ENCODE measurements around the gene NAGK. TPM values are rescaled to one million over a fixed set of nuclear protein-coding genes. Genes with fewer than 3 reads are reported as not detected.
A peak's percentile ranks its signal among the peaks of the same experiment; 100 is the strongest.
"Not testable (repeated sequence)": the region's sequence is repeated elsewhere in the genome, so short reads cannot be mapped to it uniquely, and the experiment has no call there.

NAGK gene
- total RNA-seq (ENCODE audit: insufficient read depth, low replicate concordance) = 56.3 TPM

DNA sequence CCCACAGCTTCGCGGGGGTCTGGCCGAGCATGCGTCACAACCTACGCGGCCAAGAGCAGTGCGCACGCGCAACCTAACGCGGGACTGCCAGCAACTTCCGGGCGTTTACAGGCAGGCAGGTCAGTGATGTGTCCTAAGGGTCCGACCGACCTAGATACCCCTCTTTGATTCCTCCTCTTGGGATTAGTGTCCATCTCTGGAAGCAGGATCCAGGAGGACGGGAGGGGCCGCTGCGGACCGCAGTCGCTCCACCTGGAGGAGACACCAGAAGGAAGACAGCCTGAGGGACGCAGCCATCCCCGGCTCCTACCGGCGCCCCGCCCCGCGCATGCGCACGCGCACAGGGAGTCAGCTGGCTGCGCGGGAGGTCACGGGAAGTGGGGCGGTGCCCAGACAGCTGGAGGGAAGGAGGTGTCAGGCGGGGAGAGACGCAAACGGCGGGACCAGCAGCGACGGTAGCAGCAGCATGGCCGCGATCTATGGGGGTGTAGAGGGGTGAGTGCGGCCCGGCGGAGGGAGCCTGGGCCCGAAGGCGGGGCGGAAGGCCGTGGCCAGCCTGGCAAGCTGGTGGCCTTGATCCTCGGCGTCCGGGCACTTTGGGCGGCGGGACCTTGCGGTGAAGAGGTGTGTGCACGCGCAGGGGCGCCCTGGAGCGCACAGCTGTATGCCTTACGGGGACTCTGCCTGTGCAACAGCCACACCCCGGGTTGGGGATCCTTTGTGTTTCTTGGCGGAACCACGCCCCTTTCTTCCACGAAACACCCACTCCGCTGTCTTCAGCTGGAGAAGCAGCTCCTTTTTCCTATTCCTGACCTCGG is at the start of gene NAGK:
TSS of gene NAGK (plus strand) at position 431 of the 818 bp plus-strand sequence. CDS start at position 467, 36 bp downstream.
- DNase-seq (ENCODE audit: low spot score) = peak; percentile 98

DNA sequence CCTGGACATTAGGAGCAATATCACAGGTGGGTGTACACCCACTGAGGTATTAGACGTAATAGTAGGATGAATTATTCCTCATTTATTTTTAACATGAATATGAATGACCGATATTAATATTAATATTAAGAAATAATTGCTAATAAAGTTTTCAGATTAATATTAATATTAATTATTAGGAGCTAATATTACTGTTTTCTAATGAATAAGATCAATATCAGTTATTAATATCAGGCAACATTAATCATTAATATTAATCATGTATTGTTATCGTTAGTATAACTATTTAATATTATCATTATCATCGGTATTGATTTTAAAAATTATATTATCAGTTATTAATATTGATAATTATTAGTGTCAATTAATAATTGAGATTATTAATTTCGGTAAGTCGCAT is 48.5 kb upstream of the NAGK start:
- DNase-seq (ENCODE audit: low spot score) = not testable (repeated sequence)

DNA sequence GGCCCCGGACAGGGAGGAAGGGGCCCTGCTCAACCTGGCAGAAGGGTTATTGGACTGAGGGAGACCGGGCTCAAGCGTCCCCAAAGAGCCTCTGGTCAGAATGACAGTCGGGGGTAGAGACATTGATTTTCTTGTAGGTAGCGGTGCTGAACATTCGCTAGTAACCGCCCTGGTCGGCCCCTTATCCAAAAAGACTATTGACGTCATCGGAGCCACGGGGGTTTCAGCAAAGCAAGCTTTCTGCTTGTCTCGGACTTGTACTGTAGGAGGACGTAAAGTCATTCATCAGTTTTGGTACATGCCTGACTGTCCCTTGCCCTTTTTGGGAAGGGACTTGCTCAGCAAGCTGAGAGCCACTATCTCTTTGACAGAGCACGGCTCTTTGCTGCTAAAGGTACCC is 47.1 kb upstream of the NAGK start:
- not testable (repeated sequence) for DNase-seq (ENCODE audit: low spot score)

DNA sequence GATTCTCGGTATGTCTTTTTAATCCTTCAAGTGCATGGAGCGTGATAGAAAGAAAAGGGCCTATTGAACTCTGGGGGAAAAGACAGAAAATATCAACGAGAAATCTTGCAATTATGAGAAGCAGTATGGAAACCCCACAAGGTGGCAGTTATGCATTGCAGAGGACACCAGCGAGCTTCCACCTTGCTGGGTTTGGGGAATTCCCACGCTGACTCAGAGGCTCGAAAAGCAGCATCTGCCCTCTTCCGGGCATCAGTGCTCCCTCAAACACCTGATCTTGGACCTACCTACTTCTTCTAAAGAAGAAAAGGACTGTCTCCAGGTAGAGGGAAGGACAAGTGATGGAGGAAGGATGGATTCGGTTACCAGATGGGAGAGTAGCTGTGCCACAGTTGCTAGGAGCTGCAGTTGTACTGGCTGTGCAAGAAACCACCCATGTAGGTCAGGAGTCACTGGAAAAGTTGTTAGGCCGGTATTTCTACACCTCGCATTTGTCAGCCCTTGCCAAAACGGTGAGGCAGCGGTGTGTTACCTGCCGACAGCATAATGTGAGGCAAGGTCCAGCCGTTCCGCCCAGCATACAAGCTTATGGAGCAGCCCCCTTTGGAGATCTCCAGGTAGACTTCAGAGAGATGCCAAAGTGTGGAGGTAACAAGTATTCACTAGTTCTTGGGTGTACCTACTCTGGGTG is 44.8 kb upstream of the NAGK start:
- peak; percentile 22 for DNase-seq (ENCODE audit: low spot score)

DNA sequence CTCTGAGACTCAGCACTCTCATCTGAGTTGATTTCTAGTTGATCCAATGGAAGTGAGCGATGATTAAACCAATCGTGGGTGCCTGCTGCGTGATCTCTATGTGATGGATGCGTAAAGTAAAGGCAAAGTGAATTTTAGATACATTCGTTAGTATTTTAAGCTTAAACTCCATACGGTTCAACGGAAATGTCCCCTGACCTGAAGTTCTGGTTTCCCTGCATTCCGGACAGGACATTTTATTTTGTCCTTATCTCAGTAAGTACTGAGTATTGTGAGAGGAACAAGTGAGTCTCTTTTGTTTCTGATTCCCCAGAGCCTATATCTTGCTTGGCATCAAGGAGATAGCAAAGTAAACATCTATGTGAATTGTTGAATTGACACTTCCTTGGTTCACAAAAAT is 32.2 kb upstream of the NAGK start:
- DNase-seq (ENCODE audit: low spot score) = not testable (repeated sequence)

DNA sequence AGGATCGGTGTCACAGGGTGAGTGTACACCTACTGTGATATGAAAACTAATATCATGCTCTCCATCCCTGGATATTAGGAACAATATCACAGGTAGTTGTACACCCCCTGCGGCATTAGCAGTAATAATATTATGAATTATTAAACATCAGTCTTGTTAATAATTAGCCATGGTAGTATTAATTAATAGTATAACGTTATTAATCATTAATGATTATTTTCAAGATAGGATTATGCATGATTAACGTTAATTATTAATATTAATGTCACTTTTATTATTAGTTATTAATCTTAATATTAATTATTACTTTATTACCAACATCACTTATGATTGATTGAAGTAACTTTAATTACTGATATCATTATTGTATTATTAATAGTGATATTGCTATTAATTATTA is 26.2 kb upstream of the NAGK start:
- no peak for DNase-seq (ENCODE audit: low spot score)

DNA sequence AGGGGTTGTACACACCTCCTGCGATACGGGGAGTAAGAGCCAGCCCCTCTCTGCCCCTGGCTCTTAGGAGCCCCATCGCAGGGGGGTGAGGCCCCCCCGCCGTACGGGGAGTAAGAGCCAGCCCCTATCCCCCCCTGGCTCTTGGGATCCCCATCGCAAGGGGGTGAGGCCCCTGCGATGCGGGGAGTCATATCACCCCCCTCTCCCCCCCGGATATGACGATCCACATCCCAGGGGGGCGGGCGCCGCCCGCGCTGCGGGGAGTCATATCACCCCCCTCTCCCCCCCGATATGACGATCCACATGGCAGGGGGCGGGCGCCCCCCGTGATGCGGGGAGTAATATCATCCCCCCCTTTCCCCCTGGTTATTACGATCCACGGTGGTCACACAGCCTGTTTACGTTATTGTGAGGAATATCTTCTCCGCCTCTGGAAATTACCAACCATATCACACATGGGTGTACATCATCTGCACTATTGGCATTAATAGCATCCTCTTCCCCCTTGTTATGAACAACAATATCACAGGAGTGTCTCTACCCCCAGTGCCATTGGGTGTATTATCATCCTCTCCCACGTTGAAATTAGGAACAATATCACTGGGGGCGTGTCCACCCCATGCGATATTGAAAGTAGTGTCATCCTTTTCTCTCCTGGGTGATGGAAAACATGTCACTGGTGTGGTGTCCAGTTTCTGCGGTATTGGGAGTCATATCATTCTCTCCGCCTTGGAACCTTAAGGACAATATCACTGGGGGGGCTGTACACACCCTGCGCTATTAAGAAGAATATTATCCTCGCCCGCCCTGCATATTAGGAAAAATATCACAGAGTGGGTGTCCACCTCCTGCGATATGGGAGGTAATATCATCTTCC is 24.7 kb upstream of the NAGK start:
- no peak for DNase-seq (ENCODE audit: low spot score)

DNA sequence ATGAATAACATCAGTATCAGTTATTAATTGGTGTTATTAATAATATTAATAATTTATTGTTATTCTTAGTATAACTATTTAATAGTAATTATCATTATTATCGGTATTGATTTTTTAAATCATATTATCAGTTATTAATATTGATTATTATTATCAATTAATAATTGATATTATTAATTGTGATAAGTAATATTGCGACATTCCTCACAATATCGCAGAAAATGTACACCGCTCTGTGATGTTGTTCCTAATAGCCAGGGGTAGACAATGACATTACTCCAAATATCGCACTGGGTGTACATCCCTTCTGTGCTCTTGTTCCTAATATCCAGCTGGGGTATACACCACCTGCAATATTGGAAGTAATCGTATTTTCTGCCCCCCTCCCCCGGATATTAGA is 23.3 kb upstream of the NAGK start:
- DNase-seq (ENCODE audit: low spot score) = no peak

DNA sequence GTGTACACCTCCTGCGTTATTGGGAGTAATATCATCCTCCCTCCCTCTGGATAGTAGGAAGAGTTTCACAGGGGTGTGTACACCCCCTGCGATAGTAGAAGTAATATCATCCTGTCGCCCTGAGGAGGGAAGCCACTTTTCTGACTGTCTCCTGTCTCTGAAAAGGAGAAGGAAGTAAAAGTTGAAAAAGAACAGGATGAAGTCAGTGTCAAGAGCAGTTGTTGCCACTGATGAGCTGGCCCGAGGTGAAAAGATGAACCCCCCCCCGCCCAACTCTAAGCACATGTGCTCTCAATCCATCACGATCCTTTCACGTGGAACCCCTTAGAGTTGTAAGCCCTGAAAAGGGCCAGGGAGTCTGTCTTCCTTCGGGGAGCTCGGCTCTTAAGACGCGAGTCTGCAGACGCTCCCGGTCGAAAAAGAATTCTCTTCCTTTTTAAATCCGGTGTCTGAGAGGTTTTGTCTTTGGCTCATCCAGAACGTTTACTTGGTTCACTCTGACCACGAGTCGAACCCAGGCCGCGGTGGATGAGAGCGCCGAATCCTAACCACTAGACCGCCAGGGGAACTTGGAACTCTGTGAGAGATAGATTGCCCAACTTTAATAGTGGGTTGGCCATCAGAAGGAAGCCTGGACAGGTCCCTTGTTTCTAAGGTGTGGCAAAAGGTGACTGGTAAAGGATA is 22.4 kb upstream of the NAGK start:
- DNase-seq (ENCODE audit: low spot score) = no peak

DNA sequence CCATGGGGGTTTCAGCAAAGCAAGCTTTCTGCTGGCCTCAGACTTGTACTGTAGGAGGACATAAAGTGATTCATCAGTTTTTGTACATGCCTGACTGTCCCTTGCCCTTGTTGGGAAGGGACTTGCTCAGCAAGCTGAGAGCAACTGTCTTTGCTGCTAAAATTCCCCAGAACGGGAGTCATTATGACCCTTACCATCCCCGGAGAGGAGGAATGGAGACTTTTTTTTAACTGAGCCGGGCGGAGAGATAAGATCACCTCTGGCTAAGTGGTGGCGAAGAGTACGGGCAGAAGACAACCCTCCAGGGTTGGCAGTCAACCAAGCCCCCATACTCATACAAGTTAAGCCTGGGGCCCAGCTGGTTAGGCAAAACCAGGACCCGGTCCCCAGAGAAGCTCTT is 20.4 kb upstream of the NAGK start:
- no peak for DNase-seq (ENCODE audit: low spot score)

DNA sequence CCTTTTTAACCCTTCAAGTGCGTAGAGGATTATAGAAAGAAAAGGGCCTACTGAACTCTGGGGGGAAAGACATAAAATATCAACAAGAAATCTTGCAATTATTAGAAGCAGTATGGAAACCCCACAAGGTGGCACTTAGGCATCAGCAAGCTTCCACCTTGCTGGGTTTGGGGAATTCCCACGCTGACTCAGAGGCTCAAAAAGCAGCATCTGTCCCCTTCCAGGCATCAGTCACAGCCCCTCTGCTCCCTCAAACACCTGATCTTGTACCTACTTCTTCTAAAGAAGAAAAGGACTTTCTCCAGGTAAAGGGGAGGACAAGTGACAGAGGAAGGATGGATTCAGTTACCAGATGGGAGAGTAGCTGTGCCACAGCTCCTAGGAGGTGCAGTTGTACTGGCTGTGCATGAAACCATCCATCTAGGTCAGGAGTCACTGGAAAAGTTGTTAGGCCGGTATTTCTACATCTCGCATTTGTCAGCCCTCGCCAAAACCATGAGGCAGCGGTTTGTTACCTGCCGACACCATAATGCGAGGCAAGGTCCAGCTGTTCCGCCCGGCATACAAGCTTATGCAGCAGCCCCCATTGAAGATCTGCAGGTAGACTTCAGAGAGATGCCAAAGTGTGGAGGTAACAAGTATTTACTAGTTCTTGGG is 18.6 kb upstream of the NAGK start:
- DNase-seq (ENCODE audit: low spot score) = peak; percentile 45

DNA sequence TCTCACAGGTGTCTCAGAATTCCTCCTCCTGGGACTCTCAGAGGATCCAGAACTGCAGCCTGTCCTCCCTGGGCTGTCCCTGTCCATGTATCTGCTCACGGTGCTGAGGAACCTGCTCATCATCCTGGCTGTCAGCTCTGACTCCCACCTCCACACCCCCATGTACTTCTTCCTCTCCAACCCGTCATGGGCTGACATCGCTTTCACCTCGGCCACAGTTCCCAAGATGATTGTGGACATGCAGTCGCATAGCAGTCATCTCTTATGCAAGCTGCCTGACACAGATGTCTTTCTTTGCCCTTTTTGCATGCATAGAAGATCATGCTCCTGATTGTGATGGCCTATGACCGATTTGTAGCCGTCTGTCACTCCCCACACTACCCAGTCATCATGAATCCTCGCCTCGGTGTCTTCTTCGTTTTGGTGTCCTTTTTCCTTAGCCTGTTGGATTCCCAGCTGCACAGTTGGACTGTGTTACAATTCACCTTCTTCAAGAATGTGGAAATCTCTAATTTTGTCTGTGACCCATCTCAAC is 13.2 kb upstream of the NAGK start:
- DNase-seq (ENCODE audit: low spot score) = not testable (repeated sequence)

DNA sequence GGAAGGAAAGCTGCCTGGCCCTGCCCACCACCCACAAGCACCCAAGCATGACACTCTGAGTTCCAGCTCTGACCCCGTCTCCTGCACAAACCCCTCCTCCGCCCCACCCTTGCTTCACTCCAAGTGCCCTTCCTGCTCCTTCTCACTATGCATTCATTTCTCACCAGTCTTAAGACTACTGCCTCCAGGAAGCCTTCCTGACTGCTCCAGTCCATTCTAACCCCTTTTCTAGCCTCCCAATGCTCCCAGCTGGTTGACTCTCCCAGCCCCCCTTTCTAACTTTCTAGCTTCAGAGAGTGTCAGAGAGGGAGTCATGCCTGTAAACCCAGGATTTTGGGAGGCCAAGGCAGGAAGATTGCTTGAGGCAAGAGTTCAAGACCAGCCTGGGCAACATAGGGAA is 8.2 kb upstream of the NAGK start:
- DNase-seq (ENCODE audit: low spot score) = no peak

DNA sequence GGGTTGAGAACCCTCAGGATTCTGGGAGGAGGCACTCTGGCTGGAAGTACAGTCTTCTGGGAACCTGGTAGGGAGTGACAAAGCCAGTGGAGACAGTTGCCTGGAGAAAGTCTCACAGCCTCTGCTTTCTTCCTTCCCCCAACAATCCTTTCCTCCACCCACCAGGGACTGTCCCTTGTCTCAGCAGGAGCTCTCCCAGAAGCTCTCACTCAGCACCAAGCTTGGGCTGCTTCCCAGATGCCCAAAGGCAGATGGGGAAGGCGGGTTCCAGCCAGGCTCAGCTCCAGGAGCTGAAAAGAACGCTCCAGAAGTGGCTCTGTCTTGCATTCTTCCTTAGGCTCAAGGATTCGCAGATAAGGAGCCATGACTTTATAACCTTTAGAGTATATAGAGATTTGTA is 7.6 kb upstream of the NAGK start:
- peak; percentile 50 for DNase-seq (ENCODE audit: low spot score)

DNA sequence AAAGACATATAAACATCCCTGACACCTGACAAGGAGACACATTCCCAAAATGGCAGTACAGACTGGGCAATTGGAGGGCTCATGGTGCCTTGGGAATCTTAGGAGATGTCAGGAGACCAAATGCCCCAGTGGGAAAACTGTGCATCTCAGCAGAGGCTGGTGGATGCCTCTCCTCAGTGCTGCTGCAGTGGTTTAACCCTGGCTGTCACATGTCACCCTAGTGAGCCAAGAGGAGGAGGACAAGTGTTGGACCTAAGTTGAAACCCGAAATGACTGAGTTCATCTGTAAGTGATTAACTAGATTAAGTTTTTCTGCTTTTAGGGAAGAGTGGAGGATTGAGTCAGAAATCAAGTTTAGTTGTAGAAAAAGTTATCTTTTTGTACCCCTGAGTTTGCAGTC is 5.2 kb upstream of the NAGK start:
- DNase-seq (ENCODE audit: low spot score) = no peak

DNA sequence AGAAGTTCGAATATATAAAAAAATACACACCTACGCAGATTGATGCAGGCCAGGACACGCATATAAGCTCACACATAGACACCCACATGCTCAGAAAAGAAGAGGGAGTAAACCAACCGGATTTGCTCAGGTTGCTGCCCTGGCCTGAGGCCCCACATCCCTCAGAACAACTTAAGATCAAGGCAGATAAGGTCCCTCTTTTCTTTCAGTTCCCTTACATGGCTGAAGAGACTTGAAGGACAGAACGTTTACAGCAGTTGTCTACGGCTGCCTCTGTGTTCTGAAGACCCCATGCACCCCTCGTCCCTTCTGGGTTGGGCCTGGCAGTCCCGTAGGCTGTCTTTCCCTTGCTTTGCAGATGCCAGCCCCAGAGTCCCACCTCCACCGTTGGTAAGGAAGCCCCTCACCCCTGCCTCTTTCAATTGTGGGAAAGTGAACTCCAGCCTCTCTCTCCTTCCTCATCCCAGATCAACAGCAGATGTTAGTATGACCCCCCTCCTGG is 4.3 kb upstream of the NAGK start:
- DNase-seq (ENCODE audit: low spot score) = peak; percentile 69

DNA sequence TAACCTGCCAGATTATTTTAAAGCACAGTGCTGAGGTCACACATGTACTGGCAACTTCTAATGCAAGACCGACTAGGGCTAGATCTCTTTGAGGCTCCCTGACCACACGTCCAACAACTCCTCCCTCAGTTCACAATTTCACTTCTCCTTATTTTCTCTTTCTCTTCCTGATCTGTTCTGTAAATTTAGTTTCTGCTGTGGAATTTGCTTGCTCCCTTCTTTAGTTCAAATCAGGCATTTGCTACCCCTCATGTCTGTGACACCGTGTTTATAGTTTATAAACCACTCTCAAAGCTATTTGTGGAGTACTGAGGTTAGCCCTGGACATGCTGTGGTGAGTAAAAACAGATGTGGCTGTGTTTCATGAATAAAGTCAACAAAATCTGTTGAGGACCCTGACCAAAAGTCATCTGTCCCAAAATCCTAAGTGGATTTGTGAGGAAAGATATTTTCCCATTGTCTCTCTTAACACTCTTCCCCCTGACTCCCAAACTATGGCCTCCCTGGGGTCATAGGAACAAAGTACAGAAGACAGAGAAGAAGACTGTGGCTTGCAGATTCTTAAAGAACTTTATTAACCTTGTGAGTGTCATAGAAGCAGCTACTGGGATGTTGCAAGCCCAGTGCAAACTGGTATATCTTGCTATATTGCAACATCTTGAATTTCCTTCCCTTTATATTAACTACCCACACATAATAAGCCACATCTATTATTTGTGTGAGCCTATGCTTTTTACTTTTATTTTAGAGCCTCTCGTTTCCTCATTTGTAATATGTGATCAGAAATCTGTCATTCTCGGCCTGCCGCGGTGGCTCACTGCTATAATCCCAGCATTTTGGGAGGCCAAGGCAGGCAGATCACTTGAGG is 3.5 kb upstream of the NAGK start:
- DNase-seq (ENCODE audit: low spot score) = peak; percentile 45

DNA sequence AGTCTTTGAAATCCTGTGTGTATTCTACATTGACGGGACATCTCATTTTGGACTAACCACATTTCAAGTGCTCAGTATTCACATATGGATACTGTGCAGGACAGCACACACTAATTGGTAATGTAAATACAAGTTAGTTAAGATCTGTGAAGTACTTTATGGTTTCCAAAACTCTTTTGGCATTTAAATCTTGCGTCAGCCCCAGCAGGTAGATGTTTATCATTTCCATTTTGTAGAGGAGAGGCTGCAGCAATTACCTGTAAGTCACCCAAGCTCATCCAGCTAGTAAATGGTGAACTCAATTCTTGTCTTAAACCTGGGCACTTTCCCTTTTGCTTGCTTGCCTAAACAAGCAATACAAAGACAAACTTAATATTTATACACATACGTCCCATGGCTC is 1.6 kb upstream of the NAGK start:
- DNase-seq (ENCODE audit: low spot score) = no peak

DNA sequence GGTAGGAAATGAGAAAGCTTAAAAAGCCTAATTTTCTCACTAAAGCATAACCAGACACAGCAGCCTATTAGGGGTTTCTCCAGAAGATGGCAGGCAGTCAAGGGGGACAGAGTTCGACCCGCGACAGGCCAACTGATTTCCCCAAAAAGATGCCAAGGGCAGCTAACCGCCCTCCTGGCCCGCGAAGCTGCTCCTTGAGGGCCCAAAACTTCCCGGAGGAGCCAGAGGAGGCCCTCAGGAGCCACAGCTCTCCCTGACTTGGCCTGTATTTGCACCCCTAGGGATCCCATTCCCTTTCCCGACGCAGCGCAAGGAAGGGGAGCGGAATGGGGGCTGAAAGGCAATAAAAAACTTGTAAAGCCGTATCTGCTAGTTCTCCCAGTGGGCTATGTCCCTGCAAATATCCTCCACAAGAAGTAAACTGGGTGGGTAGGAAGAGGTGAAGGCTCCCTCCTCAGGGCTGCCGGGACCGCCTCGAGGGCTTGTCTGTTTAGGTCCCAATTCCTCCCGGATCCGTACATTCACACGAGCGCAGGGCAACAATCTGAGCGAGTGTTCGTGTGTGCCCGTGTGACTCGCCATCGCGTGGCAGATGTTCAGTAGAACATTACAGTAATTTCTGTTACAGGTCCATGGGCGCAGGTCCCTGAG is 756 bp upstream of the NAGK start:
- DNase-seq (ENCODE audit: low spot score) = no peak

Data from umbilical cord (tissue), 2 donors.